ENCODE measurements around the gene DCST1. TPM values are rescaled to one million over a fixed set of nuclear protein-coding genes. Genes with fewer than 3 reads are reported as not detected.
A peak's percentile ranks its signal among the peaks of the same experiment; 100 is the strongest.

The DCST1 gene
- total and polyA plus RNA-seq, 2 donors (not counting 3 experiments of a cell fraction or from before 2014, with no cell fraction given), result not detected

- Histone ChIP-seq H3K9me3 (replicated peaks; ENCODE audit: control insufficient read depth, insufficient read depth, low read length) (no peaks in the 10 kb centered on the region), H3K79me2 (ENCODE audit: control insufficient read depth, insufficient read depth, low read length) (no peaks in the 10 kb centered on the region), H3K4me3 (replicated peaks in 1 of 3; ENCODE audit: insufficient read depth in 1 of 3, low read depth in 1 of 3, low read length in 3 of 3) (peak within 1 kb of the TSS in 1 of 3 experiments; percentile 27), H3K9ac (replicated peaks; ENCODE audit: extremely low read depth, insufficient read depth, low read length) (no peak within 1 kb of the TSS), H3K36me3 (ENCODE audit: control insufficient read depth in 2 of 2, extremely low read depth in 1 of 2, insufficient read depth in 2 of 2, low read length in 2 of 2) (no peaks in the 10 kb centered on the region), H3K27ac (ENCODE audit: insufficient read depth, low read depth, low read length) (no peak within 1 kb of the TSS), H3K4me2 (ENCODE audit: insufficient read depth, low read length) (peak within 1 kb of the TSS; percentile 33), H2AFZ (ENCODE audit: low read depth, low read length) (peak within 1 kb of the TSS; percentile 29), H3K27me3 (ENCODE audit: control insufficient read depth in 2 of 2, insufficient read depth in 2 of 2, low read length in 2 of 2) (peaks cover 40 to 46% of the 10 kb centered on the region in 2 experiments), H3K9me1 (replicated peaks; ENCODE audit: control insufficient read depth, extremely low read depth, insufficient read depth, low read length) (no peaks in the 10 kb centered on the region), H4K20me1 (replicated peaks; ENCODE audit: control insufficient read depth, extremely low read depth, insufficient read depth, low read length) (no peaks in the 10 kb centered on the region), H3K4me1 (ENCODE audit: control insufficient read depth, extremely low read depth, insufficient read depth, low read length) (peaks cover 5% of the 10 kb centered on the region)
- FAIRE-seq (peak; percentile 76), DNase-seq (ENCODE audit: low read depth, low spot score) (peak; percentile 65)
- ChIA-PET CTCF (interaction anchor here (0.8 to 1.9 kb wide), 11 partner anchors 12 to 519 kb away, joined by 3 to 8 read pairs (median 3); partner anchors contain the start of genes ADAM15 and KRTCAP2), POLR2A (no interaction called here)
- no TSS peak for BruUV-seq (replicated peaks)
- intact Hi-C loops (cut with micrococcal nuclease), result no loop called here
- dilution Hi-C loops (cut with MboI; ENCODE audit: extremely low pct_ligation_motif_present, low sequenced_read_pairs), result no loop called here
- TF ChIP-seq CTCF (IDR thresholded peaks at IDR 0.05; ENCODE audit: extremely low read depth in 1 of 2, insufficient read depth in 1 of 2, low read depth in 1 of 2, low read length in 2 of 2), result no peak
- TF ChIP-seq GATA2 (IDR thresholded peaks at IDR 0.05; ENCODE audit: insufficient read depth, insufficient read length, low read depth, low read length), result peak; percentile 74
- no peak for TF ChIP-seq POLR2A (IDR thresholded peaks at IDR 0.05; ENCODE audit: low read depth, low read length)
- TF ChIP-seq EZH2 (IDR thresholded peaks at IDR 0.05; ENCODE audit: borderline replicate concordance, low read depth, low read length, severe bottlenecking), result no peak
- no peak for TF ChIP-seq POLR2AphosphoS5 (IDR thresholded peaks at IDR 0.05; ENCODE audit: insufficient read depth, low read depth, low read length)
Observed at GRCh38 chr1:155078469-155079209, 45.0 kb downstream of the DCST1 start, which contains the start of gene EFNA3. Gene EFNA3, plus strand, starts transcription at chr1:155078837. Its CDS starts 105 bp downstream, at chr1:155078942.
